Activated CD8-positive, alpha-beta memory T cell treated with anti-CD3 and anti-CD28 coated beads, Interleukin-2, amount 50 U/mL, for 4 hours (primary cell): Measurements from ENCODE around the gene SPPL2B.
"Not testable (repeated sequence)": the region's sequence is repeated elsewhere in the genome, so short reads cannot be mapped to it uniquely, and the experiment has no call there.

Source experiments
- DNase-seq: peaks from one replicate; pipeline ENCODE4 v3.0.0-alpha.2; 2020

The SPPL2B gene

GRCh38 chr19:2328401-2329148 lies at the start of gene SPPL2B, which contains the start of gene LSM7:
TSS of gene SPPL2B (plus strand) at chr19:2328684. CDS start at chr19:2328710, 26 bp downstream.
TSS of gene LSM7 (minus strand) at chr19:2328586. CDS start at chr19:2328566, 20 bp downstream.
- peak; percentile 93 for DNase-seq

- no peak for DNase-seq
These were observed 47.7 kb upstream of the SPPL2B start for GRCh38 chr19:2280633-2281264.

- DNase-seq = not testable (repeated sequence)
These were observed 47.0 kb upstream of the SPPL2B start for GRCh38 chr19:2281265-2282061.

- DNase-seq = no peak
These were observed 46.2 kb upstream of the SPPL2B start, which contains the start of gene PEAK3 for GRCh38 chr19:2282062-2282861. TSS of gene PEAK3 (minus strand) at chr19:2282175. CDS start at chr19:2280931, 1,244 bp downstream.

- no peak for DNase-seq
These were observed 45.6 kb upstream of the SPPL2B start for GRCh38 chr19:2282862-2283237.

GRCh38 chr19:2283835-2284507 lies 44.5 kb upstream of the SPPL2B start:
- no peak for DNase-seq

- DNase-seq = no peak
These were observed 41.9 kb upstream of the SPPL2B start for GRCh38 chr19:2286402-2287140.

GRCh38 chr19:2287585-2288337 lies 40.7 kb upstream of the SPPL2B start:
- DNase-seq = no peak

GRCh38 chr19:2288338-2288817 lies 40.1 kb upstream of the SPPL2B start:
- DNase-seq = no peak

- DNase-seq = no peak
These were observed 39.4 kb upstream of the SPPL2B start for GRCh38 chr19:2288818-2289713.

GRCh38 chr19:2289714-2290435 lies 38.6 kb upstream of the SPPL2B start:
- no peak for DNase-seq

- no peak for DNase-seq
These were observed 37.9 kb upstream of the SPPL2B start for GRCh38 chr19:2290441-2291184.

GRCh38 chr19:2291185-2291751 lies 37.2 kb upstream of the SPPL2B start:
- no peak for DNase-seq

- DNase-seq = no peak
These were observed 33.7 kb upstream of the SPPL2B start for GRCh38 chr19:2294687-2295335.

- DNase-seq = no peak
These were observed 32.3 kb upstream of the SPPL2B start for GRCh38 chr19:2296141-2296540.

- no peak for DNase-seq
These were observed 28.0 kb upstream of the SPPL2B start for GRCh38 chr19:2300533-2300932.
